NK-92 (cell line): ENCODE data around the gene RFX2.
"Not testable (repeated sequence)": the region's sequence is repeated elsewhere in the genome, so short reads cannot be mapped to it uniquely, and the experiment has no call there.

Experiments
- DNase-seq: peaks from one replicate; lab custom pipeline; 2025; ENCODE audit not compliant: unreplicated experiment; lab: John Stamatoyannopoulos, UW

RFX2 gene

GRCh38 chr19:6017576-6017975 is 92.7 kb downstream of the RFX2 start:
- DNase-seq, result no peak

- DNase-seq, result no peak
Observed at GRCh38 chr19:6015841-6016545, 94.3 kb downstream of the RFX2 start.

- no peak for DNase-seq
Observed at GRCh38 chr19:6014551-6015135, 95.7 kb downstream of the RFX2 start.

- no peak for DNase-seq
Observed at GRCh38 chr19:6012426-6013170, 97.7 kb downstream of the RFX2 start.

GRCh38 chr19:6011794-6012193 is 98.5 kb downstream of the RFX2 start:
- DNase-seq, result no peak

GRCh38 chr19:6011206-6011605 is 99.1 kb downstream of the RFX2 start:
- no peak for DNase-seq

GRCh38 chr19:6010107-6010506 is 100.2 kb downstream of the RFX2 start:
- no peak for DNase-seq

- no peak for DNase-seq
Observed at GRCh38 chr19:6007866-6008265, 102.4 kb downstream of the RFX2 start.

- DNase-seq, result no peak
Observed at GRCh38 chr19:6006896-6007295, 103.4 kb downstream of the RFX2 start.

GRCh38 chr19:6006070-6006446 is 104.2 kb downstream of the RFX2 start:
- not testable (repeated sequence) for DNase-seq

GRCh38 chr19:6005321-6006069 is 104.8 kb downstream of the RFX2 start:
- no peak for DNase-seq

GRCh38 chr19:6003976-6004375 is 106.3 kb downstream of the RFX2 start:
- no peak for DNase-seq

- DNase-seq, result no peak
Observed at GRCh38 chr19:6002591-6002990, 107.7 kb downstream of the RFX2 start.

- no peak for DNase-seq
Observed at GRCh38 chr19:6000228-6000847, 110.0 kb downstream of the RFX2 start.

GRCh38 chr19:5999693-6000092 is 110.6 kb downstream of the RFX2 start:
- no peak for DNase-seq

- no peak for DNase-seq
Observed at GRCh38 chr19:5997371-5997770, 112.9 kb downstream of the RFX2 start.

- DNase-seq, result no peak
Observed at GRCh38 chr19:5996623-5997320, 113.5 kb downstream of the RFX2 start.

GRCh38 chr19:5996102-5996501 is 114.2 kb downstream of the RFX2 start:
- DNase-seq, result no peak

GRCh38 chr19:5995606-5996005 is 114.7 kb downstream of the RFX2 start:
- DNase-seq, result no peak

- DNase-seq, result no peak
Observed at GRCh38 chr19:5994405-5995165, 115.7 kb downstream of the RFX2 start.
